SK-N-SH treated with all-trans-retinoic acid at 6 μM for 48 hours (cell line): ENCODE results near the gene TMEM163.

Source experiments
- ATAC-seq: fragments of 200-7000 bp; cut with Tn5 transposase; 3 replicates; pipeline ENCODE4 v1.9.1; 2020; ENCODE audit warnings: mild to moderate bottlenecking, moderate library complexity
- ARNTL ChIP-seq: fragments of 450-650 bp; formaldehyde crosslinking; IDR thresholded peaks from 2 replicates; pipeline ENCODE4 v1.5.0; 2020; ENCODE audit warnings: low read depth, mild to moderate bottlenecking, moderate library complexity, borderline replicate concordance
- BACH2 ChIP-seq: fragments of 250-450 bp; sonication (Bioruptor Pico); IDR thresholded peaks from 2 replicates; pipeline ENCODE4 v1.9.0; 2021; ENCODE audit warnings: mild to moderate bottlenecking, borderline replicate concordance
- CSDC2 ChIP-seq: fragments of 250-450 bp; sonication (Bioruptor Pico); IDR thresholded peaks from 2 replicates; pipeline ENCODE4 v1.5.0; 2020; ENCODE audit warnings: mild to moderate bottlenecking, moderate library complexity
- ESRRG ChIP-seq: fragments of 250-450 bp; sonication (Bioruptor Pico); IDR thresholded peaks from 2 replicates; pipeline ENCODE4 v1.6.1; 2021; ENCODE audit warnings: mild to moderate bottlenecking
- GLIS3 ChIP-seq: fragments of 250-450 bp; sonication (Bioruptor Pico); IDR thresholded peaks from 2 replicates; pipeline ENCODE4 v1.5.0; 2020; ENCODE audit warnings: mild to moderate bottlenecking, moderate library complexity
- OSR1 ChIP-seq: fragments of 250-450 bp; sonication (Bioruptor Pico); IDR thresholded peaks from 2 replicates; pipeline ENCODE4 v1.8.0; 2022; ENCODE audit warnings: moderate library complexity, mild to moderate bottlenecking, inconsistent platforms
- PPARA ChIP-seq: fragments of 250-450 bp; sonication (Bioruptor Pico); IDR thresholded peaks from 2 replicates; pipeline ENCODE4 v1.5.0; 2020; ENCODE audit warnings: mild to moderate bottlenecking, borderline replicate concordance
- RARB ChIP-seq: fragments of 250-450 bp; sonication (Bioruptor Pico); IDR thresholded peaks from 2 replicates; pipeline ENCODE4 v1.8.0; 2021; ENCODE audit warnings: mild to moderate bottlenecking, moderate library complexity
- TCF4 ChIP-seq: fragments of 250-450 bp; sonication (Bioruptor Pico); IDR thresholded peaks from 2 replicates; pipeline ENCODE4 v1.8.0; 2021; ENCODE audit warnings: mild to moderate bottlenecking, moderate library complexity, borderline replicate concordance
- TOX ChIP-seq: fragments of 250-450 bp; sonication (Bioruptor Pico); IDR thresholded peaks from 2 replicates; pipeline ENCODE4 v1.8.0; 2021; ENCODE audit warnings: mild to moderate bottlenecking, moderate library complexity, borderline replicate concordance
- ZC3H10 ChIP-seq: fragments of 250-450 bp; sonication (Bioruptor Pico); IDR thresholded peaks from 2 replicates; pipeline ENCODE4 v1.5.1; 2021; ENCODE audit warnings: mild to moderate bottlenecking, moderate library complexity
- ZFP3 ChIP-seq: fragments of 250-450 bp; sonication (Bioruptor Pico); IDR thresholded peaks from 2 replicates; pipeline ENCODE4 v1.5.0; 2020; ENCODE audit warnings: mild to moderate bottlenecking, moderate library complexity
- ZNF565 ChIP-seq: fragments of 450-650 bp; formaldehyde crosslinking; conservative IDR thresholded peaks from 2 replicates; pipeline ENCODE4 v1.5.0; 2020; ENCODE audit warnings: low read depth, mild to moderate bottlenecking, moderate library complexity
- ZNF70 ChIP-seq: fragments of 450-650 bp; formaldehyde crosslinking; IDR thresholded peaks from 2 replicates; pipeline ENCODE4 v1.5.0; 2020; ENCODE audit warnings: mild to moderate bottlenecking, moderate library complexity
- ZNF8 ChIP-seq: fragments of 450-650 bp; formaldehyde crosslinking; IDR thresholded peaks from 2 replicates; pipeline ENCODE4 v1.5.0; 2020; ENCODE audit warnings: mild to moderate bottlenecking, moderate library complexity
- TF ChIP-seq, protein P1 (sequence below): fragments of 250-450 bp; sonication (Bioruptor Pico); IDR thresholded peaks from 2 replicates; pipeline ENCODE4 v1.5.1; 2020; ENCODE audit warnings: low read depth, mild to moderate bottlenecking, moderate library complexity
- TF ChIP-seq, protein P2 (sequence below): fragments of 250-450 bp; sonication (Bioruptor Pico); IDR thresholded peaks from 2 replicates; pipeline ENCODE4 v1.8.0; 2021; ENCODE audit warnings: low read depth, mild to moderate bottlenecking, moderate library complexity, borderline replicate concordance
- TF ChIP-seq, protein P3 (sequence below): fragments of 250-450 bp; sonication (Bioruptor Pico); IDR thresholded peaks from 2 replicates; pipeline ENCODE4 v1.5.1; 2021; ENCODE audit warnings: mild to moderate bottlenecking, moderate library complexity
- TF ChIP-seq, protein P4 (sequence below): fragments of 250-450 bp; sonication (Bioruptor Pico); IDR thresholded peaks from 2 replicates; pipeline ENCODE4 v1.5.0; 2020; ENCODE audit warnings: mild to moderate bottlenecking, moderate library complexity
- TF ChIP-seq, protein P5 (sequence below): fragments of 250-450 bp; sonication (Bioruptor Pico); IDR thresholded peaks from 2 replicates; pipeline ENCODE4 v1.8.0; 2020; ENCODE audit warnings: mild to moderate bottlenecking, moderate library complexity, borderline replicate concordance

TMEM163 gene

DNA sequence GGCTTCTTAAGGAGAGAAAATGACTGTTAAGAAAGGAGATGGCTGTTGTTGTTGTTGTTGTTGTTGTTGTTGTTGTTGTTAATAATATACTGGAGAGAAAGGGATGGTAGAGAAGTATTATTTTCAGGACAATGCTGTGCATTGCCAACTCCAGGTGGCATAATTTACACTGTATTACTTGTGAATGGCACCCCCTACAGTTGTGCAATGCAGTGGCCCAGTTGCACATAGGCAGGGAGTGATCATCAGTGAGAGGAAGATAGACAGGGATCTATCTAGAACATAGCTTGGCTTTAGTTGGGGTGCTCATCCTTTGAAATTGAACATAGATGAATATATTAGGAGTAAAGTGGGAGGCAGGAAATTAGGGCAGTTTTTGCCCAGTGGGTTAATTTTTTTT, 47.2 kb upstream of the TMEM163 start:
- TF ChIP-seq GLIS3 (CRISPR knock-in tag) (no peak), BACH2 (CRISPR knock-in tag) (no peak), ZNF8 (CRISPR knock-in tag) (no peak), ARNTL (CRISPR knock-in tag) (no peak), ESRRG (CRISPR knock-in tag) (no peak), ZFP3 (CRISPR knock-in tag) (no peak), TOX (CRISPR knock-in tag) (no peak)
- TF ChIP-seq, protein P1, sequence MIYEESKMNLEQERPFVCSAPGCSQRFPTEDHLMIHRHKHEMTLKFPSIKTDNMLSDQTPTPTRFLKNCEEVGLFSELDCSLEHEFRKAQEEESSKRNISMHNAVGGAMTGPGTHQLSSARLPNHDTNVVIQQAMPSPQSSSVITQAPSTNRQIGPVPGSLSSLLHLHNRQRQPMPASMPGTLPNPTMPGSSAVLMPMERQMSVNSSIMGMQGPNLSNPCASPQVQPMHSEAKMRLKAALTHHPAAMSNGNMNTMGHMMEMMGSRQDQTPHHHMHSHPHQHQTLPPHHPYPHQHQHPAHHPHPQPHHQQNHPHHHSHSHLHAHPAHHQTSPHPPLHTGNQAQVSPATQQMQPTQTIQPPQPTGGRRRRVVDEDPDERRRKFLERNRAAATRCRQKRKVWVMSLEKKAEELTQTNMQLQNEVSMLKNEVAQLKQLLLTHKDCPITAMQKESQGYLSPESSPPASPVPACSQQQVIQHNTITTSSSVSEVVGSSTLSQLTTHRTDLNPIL (CRISPR knock-in tag) = no peak
- ATAC-seq = no peak

DNA sequence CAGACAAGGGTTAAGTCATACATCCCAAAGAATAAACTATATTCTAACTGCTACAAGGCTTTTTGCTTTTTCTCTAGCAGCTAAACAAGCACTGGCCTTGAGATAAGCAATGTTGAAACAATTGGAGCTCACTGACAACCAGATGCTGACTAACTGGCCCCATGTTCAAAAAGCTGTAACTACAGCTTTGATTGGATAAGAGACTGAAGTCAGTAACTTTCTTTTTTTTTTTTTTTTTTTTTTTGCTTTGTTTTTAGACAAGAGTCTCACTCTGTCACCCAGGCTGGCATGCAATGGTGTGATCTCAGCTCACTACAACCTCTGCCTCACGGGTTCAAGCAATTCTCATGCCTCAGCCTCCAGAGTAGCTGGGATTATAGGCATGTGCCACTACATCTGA, 45.4 kb upstream of the TMEM163 start:
- ATAC-seq = no peak

More for the DNA sequence above, 45.4 kb upstream of the TMEM163 start:
- TF ChIP-seq PPARA (CRISPR knock-in tag) (no peak), ZNF70 (CRISPR knock-in tag) (no peak), ZNF565 (CRISPR knock-in tag) (no peak), ESRRG (CRISPR knock-in tag) (no peak), ZC3H10 (CRISPR knock-in tag) (no peak), OSR1 (no peak), RARB (CRISPR knock-in tag) (no peak), ZFP3 (CRISPR knock-in tag) (no peak), TCF4 (CRISPR knock-in tag) (no peak), ARNTL (CRISPR knock-in tag) (no peak), TOX (CRISPR knock-in tag) (no peak), CSDC2 (CRISPR knock-in tag) (no peak)
- TF ChIP-seq, protein P2, sequence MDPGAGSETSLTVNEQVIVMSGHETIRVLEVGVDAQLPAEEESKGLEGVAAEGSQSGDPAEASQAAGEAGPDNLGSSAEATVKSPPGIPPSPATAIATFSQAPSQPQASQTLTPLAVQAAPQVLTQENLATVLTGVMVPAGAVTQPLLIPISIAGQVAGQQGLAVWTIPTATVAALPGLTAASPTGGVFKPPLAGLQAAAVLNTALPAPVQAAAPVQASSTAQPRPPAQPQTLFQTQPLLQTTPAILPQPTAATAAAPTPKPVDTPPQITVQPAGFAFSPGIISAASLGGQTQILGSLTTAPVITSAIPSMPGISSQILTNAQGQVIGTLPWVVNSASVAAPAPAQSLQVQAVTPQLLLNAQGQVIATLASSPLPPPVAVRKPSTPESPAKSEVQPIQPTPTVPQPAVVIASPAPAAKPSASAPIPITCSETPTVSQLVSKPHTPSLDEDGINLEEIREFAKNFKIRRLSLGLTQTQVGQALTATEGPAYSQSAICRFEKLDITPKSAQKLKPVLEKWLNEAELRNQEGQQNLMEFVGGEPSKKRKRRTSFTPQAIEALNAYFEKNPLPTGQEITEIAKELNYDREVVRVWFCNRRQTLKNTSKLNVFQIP (CRISPR knock-in tag) = no peak
- TF ChIP-seq, protein P1 (CRISPR knock-in tag) = no peak
- TF ChIP-seq, protein P3, sequence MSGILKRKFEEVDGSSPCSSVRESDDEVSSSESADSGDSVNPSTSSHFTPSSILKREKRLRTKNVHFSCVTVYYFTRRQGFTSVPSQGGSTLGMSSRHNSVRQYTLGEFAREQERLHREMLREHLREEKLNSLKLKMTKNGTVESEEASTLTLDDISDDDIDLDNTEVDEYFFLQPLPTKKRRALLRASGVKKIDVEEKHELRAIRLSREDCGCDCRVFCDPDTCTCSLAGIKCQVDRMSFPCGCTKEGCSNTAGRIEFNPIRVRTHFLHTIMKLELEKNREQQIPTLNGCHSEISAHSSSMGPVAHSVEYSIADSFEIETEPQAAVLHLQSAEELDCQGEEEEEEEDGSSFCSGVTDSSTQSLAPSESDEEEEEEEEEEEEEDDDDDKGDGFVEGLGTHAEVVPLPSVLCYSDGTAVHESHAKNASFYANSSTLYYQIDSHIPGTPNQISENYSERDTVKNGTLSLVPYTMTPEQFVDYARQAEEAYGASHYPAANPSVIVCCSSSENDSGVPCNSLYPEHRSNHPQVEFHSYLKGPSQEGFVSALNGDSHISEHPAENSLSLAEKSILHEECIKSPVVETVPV (CRISPR knock-in tag) = no peak
- TF ChIP-seq, protein P4, sequence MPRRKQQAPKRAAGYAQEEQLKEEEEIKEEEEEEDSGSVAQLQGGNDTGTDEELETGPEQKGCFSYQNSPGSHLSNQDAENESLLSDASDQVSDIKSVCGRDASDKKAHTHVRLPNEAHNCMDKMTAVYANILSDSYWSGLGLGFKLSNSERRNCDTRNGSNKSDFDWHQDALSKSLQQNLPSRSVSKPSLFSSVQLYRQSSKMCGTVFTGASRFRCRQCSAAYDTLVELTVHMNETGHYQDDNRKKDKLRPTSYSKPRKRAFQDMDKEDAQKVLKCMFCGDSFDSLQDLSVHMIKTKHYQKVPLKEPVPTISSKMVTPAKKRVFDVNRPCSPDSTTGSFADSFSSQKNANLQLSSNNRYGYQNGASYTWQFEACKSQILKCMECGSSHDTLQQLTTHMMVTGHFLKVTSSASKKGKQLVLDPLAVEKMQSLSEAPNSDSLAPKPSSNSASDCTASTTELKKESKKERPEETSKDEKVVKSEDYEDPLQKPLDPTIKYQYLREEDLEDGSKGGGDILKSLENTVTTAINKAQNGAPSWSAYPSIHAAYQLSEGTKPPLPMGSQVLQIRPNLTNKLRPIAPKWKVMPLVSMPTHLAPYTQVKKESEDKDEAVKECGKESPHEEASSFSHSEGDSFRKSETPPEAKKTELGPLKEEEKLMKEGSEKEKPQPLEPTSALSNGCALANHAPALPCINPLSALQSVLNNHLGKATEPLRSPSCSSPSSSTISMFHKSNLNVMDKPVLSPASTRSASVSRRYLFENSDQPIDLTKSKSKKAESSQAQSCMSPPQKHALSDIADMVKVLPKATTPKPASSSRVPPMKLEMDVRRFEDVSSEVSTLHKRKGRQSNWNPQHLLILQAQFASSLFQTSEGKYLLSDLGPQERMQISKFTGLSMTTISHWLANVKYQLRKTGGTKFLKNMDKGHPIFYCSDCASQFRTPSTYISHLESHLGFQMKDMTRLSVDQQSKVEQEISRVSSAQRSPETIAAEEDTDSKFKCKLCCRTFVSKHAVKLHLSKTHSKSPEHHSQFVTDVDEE (CRISPR knock-in tag) = no peak
- TF ChIP-seq, protein P5, sequence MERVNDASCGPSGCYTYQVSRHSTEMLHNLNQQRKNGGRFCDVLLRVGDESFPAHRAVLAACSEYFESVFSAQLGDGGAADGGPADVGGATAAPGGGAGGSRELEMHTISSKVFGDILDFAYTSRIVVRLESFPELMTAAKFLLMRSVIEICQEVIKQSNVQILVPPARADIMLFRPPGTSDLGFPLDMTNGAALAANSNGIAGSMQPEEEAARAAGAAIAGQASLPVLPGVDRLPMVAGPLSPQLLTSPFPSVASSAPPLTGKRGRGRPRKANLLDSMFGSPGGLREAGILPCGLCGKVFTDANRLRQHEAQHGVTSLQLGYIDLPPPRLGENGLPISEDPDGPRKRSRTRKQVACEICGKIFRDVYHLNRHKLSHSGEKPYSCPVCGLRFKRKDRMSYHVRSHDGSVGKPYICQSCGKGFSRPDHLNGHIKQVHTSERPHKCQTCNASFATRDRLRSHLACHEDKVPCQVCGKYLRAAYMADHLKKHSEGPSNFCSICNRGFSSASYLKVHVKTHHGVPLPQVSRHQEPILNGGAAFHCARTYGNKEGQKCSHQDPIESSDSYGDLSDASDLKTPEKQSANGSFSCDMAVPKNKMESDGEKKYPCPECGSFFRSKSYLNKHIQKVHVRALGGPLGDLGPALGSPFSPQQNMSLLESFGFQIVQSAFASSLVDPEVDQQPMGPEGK (CRISPR knock-in tag) = no peak
- TF ChIP-seq, all 23 proteins: peak for 0
